ENCODE measurements around the gene CAMTA1.

- TF ChIP-seq POLR2AphosphoS5 (IDR thresholded peaks at IDR 0.05), result no peak
- TF ChIP-seq CTCF (IDR thresholded peaks at IDR 0.05; ENCODE audit: poor library complexity, severe bottlenecking), result no peak
Measured at GRCh38 chr1:6762060-6762459, 23.2 kb upstream of the CAMTA1 start.

All from neural cell (in vitro differentiated cells).